OCI-LY3 (cell line): Measurements from ENCODE around the gene E2F2.

Experiments
- EZH2phosphoT487 ChIP-seq: fragments of 200-600 bp; shearing (Covaris generic); IDR thresholded peaks from 2 replicates; pipeline ENCODE4 v1.6.1; 2018; ENCODE audit warnings: antibody characterized with exemption, mixed run types, low read depth
- TF ChIP-seq, protein P1 (sequence below): fragments of 200-600, 300-600 bp; sonication (generic); IDR thresholded peaks from 2 replicates; pipeline ENCODE4 v1.5.1; 2014; ENCODE audit warnings: antibody characterized with exemption, low read length, low read depth

GRCh38 chr1:23489842-23490241, 41.2 kb downstream of the E2F2 start:
- TF ChIP-seq, protein P1, sequence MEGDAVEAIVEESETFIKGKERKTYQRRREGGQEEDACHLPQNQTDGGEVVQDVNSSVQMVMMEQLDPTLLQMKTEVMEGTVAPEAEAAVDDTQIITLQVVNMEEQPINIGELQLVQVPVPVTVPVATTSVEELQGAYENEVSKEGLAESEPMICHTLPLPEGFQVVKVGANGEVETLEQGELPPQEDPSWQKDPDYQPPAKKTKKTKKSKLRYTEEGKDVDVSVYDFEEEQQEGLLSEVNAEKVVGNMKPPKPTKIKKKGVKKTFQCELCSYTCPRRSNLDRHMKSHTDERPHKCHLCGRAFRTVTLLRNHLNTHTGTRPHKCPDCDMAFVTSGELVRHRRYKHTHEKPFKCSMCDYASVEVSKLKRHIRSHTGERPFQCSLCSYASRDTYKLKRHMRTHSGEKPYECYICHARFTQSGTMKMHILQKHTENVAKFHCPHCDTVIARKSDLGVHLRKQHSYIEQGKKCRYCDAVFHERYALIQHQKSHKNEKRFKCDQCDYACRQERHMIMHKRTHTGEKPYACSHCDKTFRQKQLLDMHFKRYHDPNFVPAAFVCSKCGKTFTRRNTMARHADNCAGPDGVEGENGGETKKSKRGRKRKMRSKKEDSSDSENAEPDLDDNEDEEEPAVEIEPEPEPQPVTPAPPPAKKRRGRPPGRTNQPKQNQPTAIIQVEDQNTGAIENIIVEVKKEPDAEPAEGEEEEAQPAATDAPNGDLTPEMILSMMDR = no peak
- no peak for TF ChIP-seq EZH2phosphoT487
